IMR-90 (cell line): ENCODE data around the gene MYPN. TPM values are rescaled to one million over a fixed set of nuclear protein-coding genes. Genes with fewer than 3 reads are reported as not detected.

Source experiments
- ATAC-seq: fragments of 200-7000 bp; cut with Tn5 transposase; 2 replicates; pipeline ENCODE4 v1.9.1; 2020; ENCODE audit warnings: low read depth, mild to moderate bottlenecking, moderate library complexity
- BruUV-seq: library from RNA; stranded (reverse); fragments of 400-500 nt; replicated peaks from 2 replicates; lab custom pipeline; 2021; lab: Mats Ljungman, UMichigan
- CTCF ChIA-PET: fragments of 300-600 bp; formaldehyde crosslinking; extraction: SDS; loops from one replicate; lab custom pipeline; 2021; ENCODE audit warnings: antibody characterized with exemption; lab: Yijun Ruan, JAX
- POLR2A ChIA-PET: fragments of 300-600 bp; sonication (Branson Sonifier 250); formaldehyde crosslinking; loops from one replicate; lab custom pipeline; 2022; ENCODE audit warnings: antibody characterized with exemption; ENCODE audit not compliant: unreplicated experiment; lab: Charles Lee
- DNase-seq: peaks from one replicate; pipeline ENCODE4 v3.0.0; 2013
- H2AFZ ChIP-seq: replicated peaks from 2 replicates; pipeline ENCODE3; 2013; ENCODE audit warnings: low read length, mild to moderate bottlenecking; ENCODE audit not compliant: poor library complexity
- H2AK5ac ChIP-seq: 2 replicates; pipeline ENCODE4 v1.6.1; 2013; ENCODE audit warnings: low read depth, low read length, inconsistent platforms
- H2AK9ac ChIP-seq: replicated peaks from 2 replicates; pipeline ENCODE3; 2013; ENCODE audit warnings: mild to moderate bottlenecking, low read depth, low read length, moderate library complexity; ENCODE audit not compliant: poor library complexity
- H2BK120ac ChIP-seq: 2 replicates; pipeline ENCODE4 v1.6.1; 2013; ENCODE audit warnings: low read depth, low read length, inconsistent platforms
- H2BK15ac ChIP-seq: 3 replicates; pipeline ENCODE4 v1.6.1; 2013; ENCODE audit warnings: low read depth, low read length, inconsistent platforms
- H2BK20ac ChIP-seq: 2 replicates; pipeline ENCODE4 v1.6.1; 2013; ENCODE audit warnings: low read depth, mild to moderate bottlenecking, inconsistent platforms, low read length, moderate library complexity
- H2BK5ac ChIP-seq: 2 replicates; pipeline ENCODE4 v1.6.1; 2013; ENCODE audit warnings: mild to moderate bottlenecking, low read depth, low read length, inconsistent platforms; ENCODE audit not compliant: poor library complexity, severe bottlenecking
- H3K14ac ChIP-seq: replicated peaks from 2 replicates; pipeline ENCODE4 v1.6.1; 2013; ENCODE audit warnings: low read depth, low read length, inconsistent platforms
- H3K18ac ChIP-seq: 2 replicates; pipeline ENCODE4 v1.6.1; 2013; ENCODE audit warnings: low read depth, low read length, control low read depth
- H3K23ac ChIP-seq: 2 replicates; pipeline ENCODE4 v1.6.1; 2013; ENCODE audit warnings: low read depth, low read length, inconsistent platforms
- H3K27ac ChIP-seq: 2 replicates; pipeline ENCODE4 v1.5.1; 2013; ENCODE audit warnings: mild to moderate bottlenecking, control low read depth, low read length; ENCODE audit not compliant: insufficient read depth
- H3K27me3 ChIP-seq: 2 replicates; pipeline ENCODE4 v1.6.1; 2013; ENCODE audit warnings: low read length; ENCODE audit not compliant: control insufficient read depth, insufficient read depth
- H3K36me3 ChIP-seq: 2 replicates; pipeline ENCODE4 v1.6.1; 2013; ENCODE audit warnings: low read length, mixed read lengths; ENCODE audit not compliant: control insufficient read depth, insufficient read depth
- H3K4ac ChIP-seq: 2 replicates; pipeline ENCODE4 v1.6.1; 2013; ENCODE audit warnings: low read depth, low read length, inconsistent platforms
- H3K4me1 ChIP-seq: 2 replicates; pipeline ENCODE4 v1.6.1; 2013; ENCODE audit warnings: low read length, mixed read lengths; ENCODE audit not compliant: control insufficient read depth, insufficient read depth
- H3K4me2 ChIP-seq: 2 replicates; pipeline ENCODE4 v1.6.1; 2013; ENCODE audit warnings: low read depth, mild to moderate bottlenecking, control low read depth, low read length, moderate library complexity
- H3K4me3 ChIP-seq: 2 replicates; pipeline ENCODE4 v1.5.1; 2013; ENCODE audit warnings: low read depth, mild to moderate bottlenecking, control low read depth, low read length, moderate library complexity; ENCODE audit not compliant: insufficient read depth
- H3K56ac ChIP-seq: 2 replicates; pipeline ENCODE4 v1.6.1; 2013; ENCODE audit warnings: low read length, inconsistent platforms; ENCODE audit not compliant: insufficient read depth; ENCODE audit errors: extremely low read depth
- H3K79me1 ChIP-seq, 2 experiments: 2 replicates each; pipeline ENCODE4 v1.6.1; 2013; ENCODE audit warnings: low read length in 2 of 2, inconsistent platforms in 1 of 2, low read depth in 1 of 2
- H3K9ac ChIP-seq: 2 replicates; pipeline ENCODE4 v1.6.1; 2013; ENCODE audit warnings: low read depth, low read length, control low read depth
- H3K9me1 ChIP-seq: 2 replicates; pipeline ENCODE4 v1.6.1; 2013; ENCODE audit warnings: low read length, inconsistent platforms; ENCODE audit not compliant: insufficient read depth
- H3K9me3 ChIP-seq: 2 replicates; pipeline ENCODE4 v1.6.1; 2013; ENCODE audit warnings: low read length; ENCODE audit not compliant: control insufficient read depth, insufficient read depth
- H4K20me1 ChIP-seq: 2 replicates; pipeline ENCODE4 v1.6.1; 2013; ENCODE audit warnings: low read length, inconsistent platforms; ENCODE audit not compliant: insufficient read depth
- H4K5ac ChIP-seq: 2 replicates; pipeline ENCODE4 v1.6.1; 2013; ENCODE audit warnings: mild to moderate bottlenecking, low read depth, low read length, control low read depth
- H4K8ac ChIP-seq, 2 experiments: 2 replicates each; pipeline ENCODE4 v1.6.1; 2013; ENCODE audit warnings: low read depth in 2 of 2, low read length in 2 of 2, control low read depth in 1 of 2, inconsistent platforms in 1 of 2
- H4K91ac ChIP-seq: 2 replicates; pipeline ENCODE4 v1.6.1; 2013; ENCODE audit warnings: low read depth, low read length, inconsistent platforms; ENCODE audit not compliant: insufficient read depth
- CEBPB ChIP-seq: IDR thresholded peaks from 2 replicates; pipeline ENCODE4 v1.6.1; 2012; ENCODE audit warnings: low read depth, low read length, improper control_type of control experiment
- FOS ChIP-seq: fragments of 150-350 bp; IDR thresholded peaks from 2 replicates; pipeline ENCODE4 v1.6.1; 2016; ENCODE audit warnings: low read depth, low read length
- NFE2L2 ChIP-seq: fragments of 150-350 bp; IDR thresholded peaks from 2 replicates; pipeline ENCODE4 v1.6.1; 2016; ENCODE audit warnings: low read depth, mild to moderate bottlenecking, low read length
- dilution Hi-C: fragments of 300-500 bp; cut with HindIII; formaldehyde crosslinking; loops from one replicate; pipeline ENCODE4 v1.14.3; 2018; ENCODE audit warnings: low sequenced_read_pairs; ENCODE audit not compliant: unreplicated experiment
- in situ Hi-C: fragments of 300-500 bp; cut with MboI; formaldehyde crosslinking; loops from 3 replicates; pipeline ENCODE4 v1.14.3; 2019; ENCODE audit warnings: low sequenced_read_pairs, inconsistent platforms, mixed read lengths
- intact Hi-C: fragments of 100-400 bp; cut with micrococcal nuclease; formaldehyde crosslinking; loops from 2 replicates; pipeline ENCODE4 v1.10.0; 2022
- polyA plus RNA-seq, 3 experiments: library from polyadenylated mRNA; depleted of rRNA; stranded (reverse); fragments of >200 nt; gene quantifications; 2 replicates each; pipeline ENCODE4 v1.2.3, GENCODE V29; 2012; ENCODE audit warnings: low replicate concordance in 1 of 3
- total RNA-seq: library from RNA; depleted of rRNA; stranded (reverse); fragments of >200 nt; gene quantifications from 2 replicates; pipeline ENCODE4 v1.2.3, GENCODE V29; 2012
- TF ChIP-seq, protein P1 (sequence below): fragments of 150-350 bp; IDR thresholded peaks from 2 replicates; pipeline ENCODE4 v1.6.1; 2017; ENCODE audit warnings: mild to moderate bottlenecking, antibody characterized with exemption, low read length, low read depth

MYPN gene
- total and polyA plus RNA-seq, 2 of the 4 experiments (the other 2 are of a cell fraction) = 7.8 to 13.1 TPM

DNA sequence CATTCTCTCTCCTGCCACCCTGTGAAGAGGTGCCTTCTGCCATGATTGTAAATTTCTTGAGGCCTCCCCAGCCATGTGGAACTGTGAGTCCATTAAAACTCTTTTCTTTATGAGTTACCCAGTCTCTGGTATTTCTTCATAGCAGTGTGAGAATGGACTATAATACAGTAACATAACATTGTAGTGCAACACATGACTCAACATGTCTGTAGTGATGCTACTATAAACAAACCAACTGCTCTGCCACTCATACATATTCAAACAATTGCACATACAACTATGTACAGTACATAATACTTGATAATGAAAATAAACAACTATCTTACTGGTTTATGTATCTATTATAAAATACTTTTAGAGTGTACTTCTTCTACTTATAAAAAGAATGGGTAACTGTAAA, 115.5 kb downstream of the MYPN start:
- Histone ChIP-seq H3K27me3 (no peaks in the 10 kb centered on the region), H3K27ac (no peak overlapping the region), H3K56ac (no peak overlapping the region), H3K14ac (0 out of 2 replicates have a peak overlapping the region, but pooled peaks have one; percentile 15), H4K5ac (no peak overlapping the region), H3K9me1 (no peaks in the 10 kb centered on the region; the same call in 1 of the 2 replicates), H3K9me3 (no peaks in the 10 kb centered on the region), H2BK120ac (no peak overlapping the region), H2BK5ac (no peak overlapping the region), H2AK5ac (no peak overlapping the region), H3K18ac (no peak overlapping the region; the same call in 1 of the 2 replicates), H3K4me3 (no peak overlapping the region), H3K9ac (no peak overlapping the region), H4K8ac (no peak overlapping the region; a peak in 1 of 4 replicates), H3K36me3 (no peaks in the 10 kb centered on the region), H2BK20ac (no peak overlapping the region), H4K91ac (no peak overlapping the region), H3K4me2 (no peak overlapping the region), H2AK9ac (no peak overlapping the region), H4K20me1 (no peaks in the 10 kb centered on the region), H3K4ac (no peak overlapping the region), H2AFZ (no peak overlapping the region), H3K79me1 (no peaks in the 10 kb centered on the region), H3K4me1 (0 out of 2 replicates have a peak, but pooled peaks cover 2% of the 10 kb centered on the region), H2BK15ac (no peak overlapping the region), H3K23ac (no peak overlapping the region)
- TF ChIP-seq FOS (peak; percentile 41), NFE2L2 (no peak), CEBPB (peak; percentile 66)
- TF ChIP-seq, protein P1, sequence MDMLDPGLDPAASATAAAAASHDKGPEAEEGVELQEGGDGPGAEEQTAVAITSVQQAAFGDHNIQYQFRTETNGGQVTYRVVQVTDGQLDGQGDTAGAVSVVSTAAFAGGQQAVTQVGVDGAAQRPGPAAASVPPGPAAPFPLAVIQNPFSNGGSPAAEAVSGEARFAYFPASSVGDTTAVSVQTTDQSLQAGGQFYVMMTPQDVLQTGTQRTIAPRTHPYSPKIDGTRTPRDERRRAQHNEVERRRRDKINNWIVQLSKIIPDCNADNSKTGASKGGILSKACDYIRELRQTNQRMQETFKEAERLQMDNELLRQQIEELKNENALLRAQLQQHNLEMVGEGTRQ = 0 out of 2 replicates have a peak, but pooled peaks have one; percentile 15
- ATAC-seq = peak; percentile 64
- dilution Hi-C loops = no loop called here
- DNase-seq = peak; percentile 75
- BruUV-seq = no TSS peak
- ChIA-PET POLR2A (interaction anchor here (0.6 kb wide), 1 partner anchor 49 kb away, joined by 3 read pairs; no protein-coding TSS in a partner anchor), CTCF (no interaction called here)
- in situ Hi-C loops = no loop called here
- intact Hi-C loops = no loop called here
